NT2/D1 (cell line): Measurements from ENCODE around the gene AGMO.

Experiments used
- SUZ12 ChIP-seq: IDR thresholded peaks from 2 replicates; pipeline ENCODE4 v1.6.1; 2011; ENCODE audit not compliant: insufficient read length, insufficient read depth; ENCODE audit errors: extremely low read depth
- ZNF274 ChIP-seq: IDR thresholded peaks from 2 replicates; pipeline ENCODE4 v1.6.1; 2011; ENCODE audit warnings: mild to moderate bottlenecking, low read depth, low read length

DNA sequence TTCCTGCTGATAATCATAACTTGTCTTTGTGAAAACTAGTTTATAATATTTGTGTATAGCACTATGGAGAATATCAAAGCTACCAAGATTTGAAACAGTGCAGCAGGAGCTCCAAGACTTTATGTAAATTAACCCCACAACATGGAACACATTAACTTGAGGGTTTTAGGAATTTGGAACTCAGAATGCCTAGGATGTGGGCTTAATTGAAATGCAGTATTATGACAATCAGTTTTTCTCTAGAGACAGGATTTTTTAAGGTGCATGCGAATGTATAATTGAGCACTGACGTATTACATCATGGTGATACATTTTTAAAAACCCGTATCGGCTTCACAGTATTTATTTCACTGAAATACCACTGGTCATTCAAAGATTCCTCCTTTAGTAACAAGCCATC lies 346.2 kb downstream of the AGMO start:
- TF ChIP-seq SUZ12 (no peak), ZNF274 (no peak)
